Measurements from ENCODE around the gene TFF1.

Gene TFF1

GRCh38 chr21:42392731-42393442, 26.6 kb upstream of the TFF1 start:
- no peak for TF ChIP-seq CTCF (IDR thresholded peaks at IDR 0.05; ENCODE audit: low read depth, low read length)
- no peak overlapping the region for H3K4me3 ChIP-seq (ENCODE audit: low read depth, low read length)

- TF ChIP-seq CTCF (IDR thresholded peaks at IDR 0.05; ENCODE audit: low read depth, low read length), result no peak
- H3K4me3 ChIP-seq (ENCODE audit: low read depth, low read length), result no peak overlapping the region
Observed at GRCh38 chr21:42391297-42391696, 25.0 kb upstream of the TFF1 start.

- TF ChIP-seq CTCF (IDR thresholded peaks at IDR 0.05; ENCODE audit: low read depth, low read length), result no peak
- no peak overlapping the region for H3K4me3 ChIP-seq (ENCODE audit: low read depth, low read length)
Observed at GRCh38 chr21:42390696-42391095, 24.4 kb upstream of the TFF1 start.

- TF ChIP-seq CTCF (IDR thresholded peaks at IDR 0.05; ENCODE audit: low read depth, low read length), result no peak
- H3K4me3 ChIP-seq (ENCODE audit: low read depth, low read length), result no peak overlapping the region
Observed at GRCh38 chr21:42390193-42390592, 23.9 kb upstream of the TFF1 start.

GRCh38 chr21:42389449-42389835, 23.1 kb upstream of the TFF1 start:
- TF ChIP-seq CTCF (IDR thresholded peaks at IDR 0.05; ENCODE audit: low read depth, low read length), result no peak
- no peak overlapping the region for H3K4me3 ChIP-seq (ENCODE audit: low read depth, low read length)

- no peak for TF ChIP-seq CTCF (IDR thresholded peaks at IDR 0.05; ENCODE audit: low read depth, low read length)
- no peak overlapping the region for H3K4me3 ChIP-seq (ENCODE audit: low read depth, low read length)
Observed at GRCh38 chr21:42388740-42389448, 22.6 kb upstream of the TFF1 start.

GRCh38 chr21:42387843-42388340, 21.6 kb upstream of the TFF1 start:
- TF ChIP-seq CTCF (IDR thresholded peaks at IDR 0.05; ENCODE audit: low read depth, low read length), result no peak

More at GRCh38 chr21:42387843-42388340, 21.6 kb upstream of the TFF1 start:
- H3K4me3 ChIP-seq (ENCODE audit: low read depth, low read length), result no peak overlapping the region
